ENCODE results near the gene TTLL5.

TTLL5 gene

GRCh38 chr14:75738192-75738591 lies 77.1 kb downstream of the TTLL5 start:
- no peak for DNase-seq

GRCh38 chr14:75742867-75743266 lies 81.8 kb downstream of the TTLL5 start:
- DNase-seq: no peak

DNA sequence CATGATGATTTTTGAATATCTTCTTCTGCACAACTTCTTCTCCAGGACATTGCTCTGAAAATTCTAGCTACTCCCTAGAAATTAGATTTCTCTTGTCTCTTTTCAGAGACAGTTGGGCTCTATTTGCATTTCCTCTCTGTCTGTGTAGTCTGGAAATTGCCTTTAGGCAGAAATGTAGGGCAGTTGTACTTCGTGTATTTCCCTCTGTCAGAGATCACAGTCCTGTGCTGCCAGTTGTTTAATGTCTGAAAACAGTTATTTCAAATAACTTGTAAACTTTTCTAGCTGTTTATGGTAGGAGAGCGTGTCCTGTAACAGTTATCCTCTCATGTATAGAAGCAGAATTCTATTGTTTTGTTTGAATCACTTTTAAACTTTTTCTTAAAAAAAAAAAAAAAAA lies 86.9 kb downstream of the TTLL5 start:
- DNase-seq: no peak

- DNase-seq: no peak
Observed at GRCh38 chr14:75748336-75748735, 87.3 kb downstream of the TTLL5 start.

- DNase-seq: no peak
Observed at GRCh38 chr14:75751296-75751695, 90.2 kb downstream of the TTLL5 start.

GRCh38 chr14:75752086-75752485 lies 91.0 kb downstream of the TTLL5 start:
- DNase-seq: no peak

GRCh38 chr14:75752907-75753594 lies 92.0 kb downstream of the TTLL5 start:
- no peak for DNase-seq

DNA sequence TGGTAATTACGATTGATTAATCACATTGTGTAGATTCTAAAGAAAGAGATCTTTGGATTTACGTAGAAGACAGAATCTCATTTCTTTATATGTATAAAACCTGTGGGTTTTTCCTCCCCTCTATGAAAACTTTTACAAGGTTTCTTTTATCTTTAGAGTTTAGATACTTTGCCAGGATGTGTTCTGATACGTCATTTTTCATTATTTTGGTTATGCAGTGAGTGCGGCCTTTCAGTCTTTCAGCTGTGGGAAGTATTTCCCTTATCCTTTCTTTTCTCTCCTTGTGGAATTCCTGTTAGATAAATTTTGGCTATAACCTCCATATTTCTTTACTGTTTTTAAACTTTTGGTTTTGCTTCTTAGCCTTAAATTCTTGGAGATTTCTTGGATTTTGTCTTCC lies 92.7 kb downstream of the TTLL5 start:
- no peak for DNase-seq

- no peak for DNase-seq
Observed at GRCh38 chr14:75757644-75758402, 96.8 kb downstream of the TTLL5 start.

- DNase-seq: no peak
Observed at GRCh38 chr14:75764020-75764419, 103.0 kb downstream of the TTLL5 start.

DNA sequence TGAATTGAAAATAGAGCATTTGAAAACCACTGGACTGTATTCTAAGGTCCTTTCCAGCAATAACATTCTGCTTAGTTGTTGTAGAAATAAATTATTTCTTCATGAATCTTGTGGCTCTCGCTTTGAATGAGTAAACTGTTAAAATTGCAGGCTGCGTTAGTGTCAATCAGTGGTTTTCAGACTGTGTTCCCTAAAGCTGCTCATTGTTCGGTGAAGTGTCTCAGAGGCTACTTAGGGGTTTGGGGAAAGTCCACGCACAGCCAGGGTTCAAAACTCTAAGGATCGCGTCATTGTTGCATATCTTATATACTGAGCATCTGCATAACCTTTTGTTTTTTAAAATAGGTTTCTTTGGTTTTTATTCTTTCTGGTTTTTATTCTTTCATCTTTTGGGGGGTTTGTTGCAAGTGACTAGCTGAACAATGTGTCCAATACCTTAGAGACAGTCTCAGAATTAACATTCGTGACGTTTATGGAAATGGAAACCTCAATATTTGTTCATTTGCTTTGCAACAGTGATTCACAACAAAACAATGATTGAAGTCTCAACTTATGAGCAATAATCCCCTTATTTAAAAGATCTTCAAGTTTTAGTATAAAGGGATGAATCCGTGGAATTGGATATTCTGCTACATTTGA lies 108.1 kb downstream of the TTLL5 start:
- DNase-seq: no peak

GRCh38 chr14:75770635-75771034 lies 109.6 kb downstream of the TTLL5 start:
- DNase-seq: no peak

DNA sequence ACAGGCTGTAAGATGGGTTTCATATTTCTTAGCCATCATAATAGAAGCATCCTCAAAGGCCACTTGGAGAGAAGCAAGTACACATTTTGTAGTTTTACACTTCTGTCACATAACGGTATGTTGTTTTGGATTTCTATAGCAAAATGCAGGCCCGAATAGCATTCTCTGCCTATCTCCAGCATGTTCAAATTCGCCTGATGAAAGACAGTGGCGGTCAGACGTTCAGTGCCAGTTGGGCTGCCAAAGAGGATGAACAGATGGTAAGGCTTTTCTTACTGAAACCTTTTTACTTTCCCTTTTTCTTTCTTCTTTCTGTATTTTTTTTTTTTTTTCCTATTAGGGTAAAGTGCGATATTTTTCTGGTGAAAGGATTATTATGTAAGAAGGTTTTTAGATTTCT lies 110.5 kb downstream of the TTLL5 start:
- no peak for DNase-seq

DNA sequence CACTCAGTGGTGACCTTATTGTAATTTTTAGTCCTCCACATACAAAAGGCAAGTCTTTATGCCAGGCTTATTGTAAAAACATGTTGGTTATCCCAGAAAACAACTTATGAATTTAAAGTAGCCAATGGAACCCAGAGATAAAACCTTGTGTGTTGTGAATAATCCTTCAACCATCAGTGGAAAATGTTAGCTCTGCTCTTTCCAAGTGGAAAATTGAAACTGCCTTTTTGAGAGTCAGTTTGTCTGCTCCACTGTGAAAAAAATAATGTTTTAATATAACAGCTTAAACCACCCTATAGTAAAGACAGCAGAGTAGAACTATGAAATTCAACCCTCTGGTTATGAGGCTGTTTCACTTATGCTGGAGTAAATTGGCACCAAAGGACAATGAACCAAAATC lies 112.0 kb downstream of the TTLL5 start:
- no peak for DNase-seq

GRCh38 chr14:75781096-75781495 lies 120.0 kb downstream of the TTLL5 start:
- DNase-seq: no peak

DNA sequence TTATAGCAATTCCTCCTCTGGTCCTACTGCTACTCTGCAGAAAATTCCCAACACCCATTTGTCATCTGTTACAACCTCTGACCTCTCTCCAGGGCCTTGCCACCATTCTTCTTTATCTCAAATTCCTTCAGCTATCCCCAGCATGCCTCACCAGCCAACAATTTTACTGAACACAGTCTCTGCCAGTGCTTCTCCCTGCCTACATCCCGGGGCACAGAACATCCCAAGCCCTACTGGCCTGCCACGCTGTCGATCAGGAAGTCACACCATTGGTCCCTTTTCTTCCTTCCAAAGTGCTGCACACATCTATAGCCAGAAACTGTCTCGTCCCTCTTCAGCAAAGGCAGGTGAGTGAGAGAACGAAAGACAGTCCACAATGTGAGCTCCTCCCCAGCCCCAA lies 122.1 kb downstream of the TTLL5 start:
- DNase-seq: no peak

- DNase-seq: no peak
Observed at GRCh38 chr14:75783602-75784313, 122.7 kb downstream of the TTLL5 start.

GRCh38 chr14:75784314-75784686 lies 123.3 kb downstream of the TTLL5 start:
- no peak for DNase-seq

DNA sequence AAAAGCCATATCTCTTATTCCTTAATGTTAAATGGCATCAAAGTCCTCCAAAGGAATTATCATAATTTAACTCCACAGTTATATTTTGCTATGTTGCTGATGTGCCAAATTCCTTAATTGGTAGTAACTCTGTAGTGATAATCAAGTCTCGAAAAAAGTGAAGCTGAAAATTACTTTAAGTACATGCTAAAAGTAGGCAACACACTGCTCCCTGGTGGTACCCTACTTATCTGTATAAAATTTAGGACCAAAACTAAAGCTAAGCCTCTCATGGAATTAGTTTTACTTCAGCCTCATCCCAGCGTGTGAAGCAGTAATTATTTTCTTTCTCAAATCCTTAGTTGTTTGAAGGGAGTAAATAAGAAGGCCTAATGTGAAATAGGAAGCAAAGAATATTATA lies 132.8 kb downstream of the TTLL5 start:
- DNase-seq: no peak

DNA sequence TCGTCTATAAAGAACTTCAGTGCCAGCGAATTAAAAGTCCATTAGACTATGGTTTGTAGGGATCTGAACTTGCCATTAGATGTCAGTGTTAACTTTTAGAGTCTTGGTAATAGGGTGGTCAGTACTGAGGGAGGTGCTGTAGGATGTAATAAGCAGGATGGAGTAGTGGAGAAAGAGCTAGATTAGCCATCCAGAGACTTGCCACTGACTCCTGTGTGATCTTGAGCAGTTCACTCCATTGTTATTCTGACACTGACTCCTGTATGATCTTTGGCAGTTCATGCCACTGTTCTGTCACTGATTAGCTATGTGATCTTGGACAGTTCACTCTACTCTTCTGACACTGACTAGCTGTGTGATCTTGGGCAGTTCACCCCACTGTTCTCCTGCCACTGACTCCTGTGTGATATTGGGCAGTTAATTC lies 133.6 kb downstream of the TTLL5 start:
- no peak for DNase-seq

DNA sequence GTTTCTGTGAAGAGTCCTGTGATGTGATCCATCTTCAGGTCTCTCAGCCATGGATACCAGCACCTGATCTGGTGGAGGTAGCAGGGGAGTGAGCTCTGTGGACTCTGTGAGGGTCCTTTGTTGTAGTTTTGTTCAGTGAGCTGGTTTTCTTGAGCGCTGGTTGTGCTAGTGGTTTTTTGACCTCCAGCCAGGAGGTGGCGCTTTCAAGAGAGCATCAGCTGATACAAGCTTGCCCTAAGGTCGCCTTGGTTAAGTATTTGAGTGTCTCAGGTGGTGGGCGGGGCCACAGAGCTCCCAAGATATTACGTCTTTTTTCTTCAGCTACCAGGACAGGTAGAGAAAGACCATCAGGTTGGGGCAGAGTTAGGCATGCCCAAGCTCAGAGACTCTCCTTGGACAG lies 139.7 kb downstream of the TTLL5 start:
- DNase-seq: no peak

DNA sequence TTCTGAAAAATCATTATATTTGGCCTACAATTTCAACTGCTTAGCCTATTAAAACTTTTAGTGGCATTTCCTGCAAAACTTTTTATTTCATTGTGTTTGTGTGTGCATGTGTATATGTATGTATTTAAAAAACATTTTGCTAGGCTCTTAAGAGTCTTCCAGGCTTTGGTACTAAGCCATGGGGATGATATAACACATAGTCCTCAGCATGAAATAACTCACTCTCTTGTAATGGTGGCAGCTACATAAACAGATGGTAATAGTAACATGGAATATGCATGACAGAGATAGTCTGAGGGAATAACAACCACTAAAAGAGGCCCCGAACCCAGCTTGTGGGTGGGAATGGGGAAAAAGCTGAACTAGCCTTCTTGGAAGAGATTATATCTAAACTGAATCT lies 141.4 kb downstream of the TTLL5 start:
- DNase-seq: no peak

GRCh38 chr14:75803765-75804164 lies 142.7 kb downstream of the TTLL5 start:
- DNase-seq: no peak
